Measurements from ENCODE around the gene SHBG.

SHBG gene

DNA sequence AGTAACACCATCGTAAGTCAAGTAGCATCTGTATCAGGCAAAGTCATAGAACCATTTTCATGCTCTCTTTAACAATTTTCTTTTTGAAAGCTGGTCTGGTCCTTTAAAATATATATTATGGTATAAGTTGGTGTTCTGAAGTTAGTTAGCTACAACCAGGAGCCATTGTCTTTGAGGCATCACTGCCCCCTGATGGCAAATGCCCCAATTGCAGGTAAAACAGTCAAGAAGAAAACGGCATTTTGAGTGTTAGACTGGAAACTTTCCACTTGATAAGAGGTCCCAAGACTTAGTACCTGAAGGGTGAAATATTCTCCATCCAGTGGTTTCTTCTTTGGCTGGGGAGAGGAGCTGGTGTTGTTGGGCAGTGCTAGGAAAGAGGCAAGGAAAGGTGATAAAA is 43.3 kb downstream of the SHBG start:
- DNase-seq (ENCODE audit: low read depth in 1 of 2, low spot score in 1 of 2) = no peak
- H3K4me3 ChIP-seq (replicated peaks; ENCODE audit: insufficient read depth, low read length) = no peak overlapping the region
- no peak for TF ChIP-seq POLR2AphosphoS5 (IDR thresholded peaks at IDR 0.05; ENCODE audit: low read depth)
- TF ChIP-seq CTCF (IDR thresholded peaks at IDR 0.05; ENCODE audit: insufficient read depth, low read length) = no peak
- no peak for TF ChIP-seq REST (IDR thresholded peaks at IDR 0.05; ENCODE audit: insufficient replicate concordance, low read depth)
- no peak for TF ChIP-seq SPI1 (IDR thresholded peaks at IDR 0.05; ENCODE audit: borderline replicate concordance, low read depth)
- TF ChIP-seq GABPA (IDR thresholded peaks at IDR 0.05; ENCODE audit: low read depth) = no peak
- no peaks in the 10 kb centered on the region for H3K27me3 ChIP-seq (ENCODE audit: insufficient read depth, poor library complexity, severe bottlenecking)
- H3K27ac ChIP-seq (replicated peaks) = no peak overlapping the region

- Histone ChIP-seq H3K27ac (replicated peaks) (no peak overlapping the region), H3K27me3 (ENCODE audit: insufficient read depth, poor library complexity, severe bottlenecking) (no peaks in the 10 kb centered on the region), H3K4me3 (replicated peaks; ENCODE audit: insufficient read depth, low read length) (no peak overlapping the region)
- TF ChIP-seq POLR2AphosphoS5 (IDR thresholded peaks at IDR 0.05; ENCODE audit: low read depth) (no peak), CTCF (IDR thresholded peaks at IDR 0.05; ENCODE audit: insufficient read depth, low read length) (no peak), REST (IDR thresholded peaks at IDR 0.05; ENCODE audit: insufficient replicate concordance, low read depth) (no peak), SPI1 (IDR thresholded peaks at IDR 0.05; ENCODE audit: borderline replicate concordance, low read depth) (no peak), GABPA (IDR thresholded peaks at IDR 0.05; ENCODE audit: low read depth) (no peak)
- DNase-seq (ENCODE audit: low read depth in 1 of 2, low spot score in 1 of 2) = no peak
Measured at GRCh38 chr17:7674934-7675333, 45.0 kb downstream of the SHBG start.

DNA sequence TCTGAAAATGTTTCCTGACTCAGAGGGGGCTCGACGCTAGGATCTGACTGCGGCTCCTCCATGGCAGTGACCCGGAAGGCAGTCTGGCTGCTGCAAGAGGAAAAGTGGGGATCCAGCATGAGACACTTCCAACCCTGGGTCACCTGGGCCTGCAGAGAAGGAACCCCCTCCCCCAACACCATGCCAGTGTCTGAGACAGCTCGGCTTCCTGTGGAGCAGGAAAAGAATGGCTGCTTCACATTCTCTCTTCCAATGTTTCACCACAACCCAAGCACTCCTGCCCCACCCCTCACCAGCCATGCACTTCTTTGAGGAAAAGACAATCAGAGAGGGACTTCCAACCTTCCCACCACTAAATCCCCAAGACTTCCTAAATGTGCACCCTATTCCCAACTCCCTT is 46.6 kb downstream of the SHBG start:
- DNase-seq (ENCODE audit: low read depth in 1 of 2, low spot score in 1 of 2) = no peak
- no peak for TF ChIP-seq GABPA (IDR thresholded peaks at IDR 0.05; ENCODE audit: low read depth)
- no peak for TF ChIP-seq SPI1 (IDR thresholded peaks at IDR 0.05; ENCODE audit: borderline replicate concordance, low read depth)
- TF ChIP-seq REST (IDR thresholded peaks at IDR 0.05; ENCODE audit: insufficient replicate concordance, low read depth) = no peak
- TF ChIP-seq POLR2AphosphoS5 (IDR thresholded peaks at IDR 0.05; ENCODE audit: low read depth) = no peak
- Histone ChIP-seq H3K4me3 (replicated peaks; ENCODE audit: insufficient read depth, low read length) (no peak overlapping the region), H3K27ac (replicated peaks) (no peak overlapping the region), H3K27me3 (ENCODE audit: insufficient read depth, poor library complexity, severe bottlenecking) (no peaks in the 10 kb centered on the region)
